ENCODE measurements around the gene TMEM181.
"Not testable (repeated sequence)": the region's sequence is repeated elsewhere in the genome, so short reads cannot be mapped to it uniquely, and the experiment has no call there.

Gene TMEM181

GRCh38 chr6:158538741-158539140 is 21.1 kb upstream of the TMEM181 start:
- DNase-seq: no peak

GRCh38 chr6:158539413-158539812 is 20.5 kb upstream of the TMEM181 start:
- DNase-seq: no peak

GRCh38 chr6:158539881-158540280 is 20.0 kb upstream of the TMEM181 start:
- no peak for DNase-seq

GRCh38 chr6:158543606-158544185 is 16.2 kb upstream of the TMEM181 start:
- DNase-seq: no peak

GRCh38 chr6:158544428-158544827 is 15.5 kb upstream of the TMEM181 start:
- no peak for DNase-seq

GRCh38 chr6:158545043-158545966 is 14.6 kb upstream of the TMEM181 start:
- no peak for DNase-seq

- DNase-seq: no peak
These were observed 11.3 kb upstream of the TMEM181 start for GRCh38 chr6:158548418-158549161.

- no peak for DNase-seq
These were observed 7.7 kb upstream of the TMEM181 start for GRCh38 chr6:158552055-158552795.

GRCh38 chr6:158552796-158553138 is 7.1 kb upstream of the TMEM181 start:
- DNase-seq: no peak

- no peak for DNase-seq
These were observed 5.1 kb upstream of the TMEM181 start for GRCh38 chr6:158554611-158555361.

- DNase-seq: no peak
These were observed 3.8 kb upstream of the TMEM181 start for GRCh38 chr6:158556113-158556512.

GRCh38 chr6:158557110-158557509 is 2.8 kb upstream of the TMEM181 start:
- not testable (repeated sequence) for DNase-seq

GRCh38 chr6:158557927-158558326 is 2.0 kb upstream of the TMEM181 start:
- DNase-seq: no peak

- no peak for DNase-seq
These were observed 1.2 kb upstream of the TMEM181 start for GRCh38 chr6:158558415-158559306.

GRCh38 chr6:158559338-158559894 is 475 bp upstream of the TMEM181 start:
- no peak for DNase-seq

- no peak for DNase-seq
These were observed 987 bp downstream of the TMEM181 start for GRCh38 chr6:158560836-158561320.

- no peak for DNase-seq
These were observed 1.5 kb downstream of the TMEM181 start for GRCh38 chr6:158561321-158561884.

GRCh38 chr6:158561938-158562337 is 2.0 kb downstream of the TMEM181 start:
- no peak for DNase-seq

- no peak for DNase-seq
These were observed 4.6 kb downstream of the TMEM181 start for GRCh38 chr6:158564243-158565121.

Measured in hippocampal formation (tissue), 2 donors.